NCI-H1048 (cell line): ENCODE data around the gene MIEN1.
"Not testable (repeated sequence)": the region's sequence is repeated elsewhere in the genome, so short reads cannot be mapped to it uniquely, and the experiment has no call there.

ENCODE experiments used
- DNase-seq: peaks from one replicate; lab custom pipeline; 2025; lab: John Stamatoyannopoulos, UW

Gene MIEN1, protein sequence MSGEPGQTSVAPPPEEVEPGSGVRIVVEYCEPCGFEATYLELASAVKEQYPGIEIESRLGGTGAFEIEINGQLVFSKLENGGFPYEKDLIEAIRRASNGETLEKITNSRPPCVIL

GRCh38 chr17:39730095-39730921, at the start of gene MIEN1:
TSS of gene MIEN1 (minus strand) at chr17:39730532. CDS start at chr17:39730495, 37 bp downstream.
- no peak for DNase-seq

DNA sequence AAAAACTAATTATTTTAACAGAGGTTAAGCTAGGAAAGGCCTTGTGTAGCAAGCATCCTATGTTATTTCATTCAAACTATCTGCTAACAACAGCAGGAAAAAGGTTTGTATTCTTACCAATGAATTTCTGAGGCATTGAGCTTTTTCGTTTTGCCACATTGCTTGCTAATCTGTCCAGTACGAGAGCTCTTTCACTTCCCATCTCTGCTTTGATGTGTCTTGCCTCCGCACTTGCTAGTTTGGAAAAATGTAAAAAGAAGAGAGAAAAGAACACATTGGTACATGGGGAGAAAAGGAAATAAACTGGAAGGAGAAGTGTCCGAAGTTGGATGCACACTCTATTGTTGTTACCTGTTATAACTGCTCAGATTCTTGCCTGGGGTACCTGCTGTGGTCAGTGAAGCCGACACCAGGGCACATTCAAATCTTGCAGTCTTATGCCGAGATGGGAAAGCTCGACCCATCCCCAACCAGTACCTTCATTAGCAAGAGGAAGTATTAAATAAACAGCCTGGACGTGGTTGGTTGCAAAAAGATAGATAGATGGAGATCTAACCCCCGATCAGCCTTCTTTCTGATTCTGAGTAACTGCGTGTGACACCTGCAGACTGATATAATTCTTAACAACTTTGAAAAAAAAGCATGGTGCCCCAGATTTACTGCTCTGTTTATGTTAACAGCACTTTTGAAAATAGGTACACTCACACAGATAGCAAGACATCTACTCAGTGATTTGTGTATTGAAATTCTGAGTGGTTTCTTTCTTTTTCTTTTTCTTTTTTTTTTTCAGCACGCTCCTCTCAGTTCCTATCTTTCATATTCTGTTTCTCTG, 47.4 kb upstream of the MIEN1 start:
- no peak for DNase-seq

DNA sequence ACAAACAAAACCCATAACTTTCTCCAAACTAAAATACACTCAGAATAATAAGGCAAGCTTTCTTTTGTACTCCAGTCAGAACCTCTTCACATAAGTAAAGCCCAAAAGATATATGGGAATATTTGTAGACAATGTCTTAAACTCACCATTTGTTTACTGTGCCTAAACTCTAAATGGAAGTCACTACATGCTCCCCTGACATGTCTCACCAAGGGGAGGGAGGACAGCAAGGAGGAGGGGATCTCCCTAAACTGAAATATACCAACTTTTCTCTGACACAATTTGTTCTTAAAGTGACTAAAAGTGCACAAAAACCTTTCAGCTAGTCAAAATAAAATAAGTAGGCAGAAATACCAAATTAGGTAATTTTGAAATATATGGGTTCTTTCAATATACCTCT, 45.9 kb upstream of the MIEN1 start:
- no peak for DNase-seq

DNA sequence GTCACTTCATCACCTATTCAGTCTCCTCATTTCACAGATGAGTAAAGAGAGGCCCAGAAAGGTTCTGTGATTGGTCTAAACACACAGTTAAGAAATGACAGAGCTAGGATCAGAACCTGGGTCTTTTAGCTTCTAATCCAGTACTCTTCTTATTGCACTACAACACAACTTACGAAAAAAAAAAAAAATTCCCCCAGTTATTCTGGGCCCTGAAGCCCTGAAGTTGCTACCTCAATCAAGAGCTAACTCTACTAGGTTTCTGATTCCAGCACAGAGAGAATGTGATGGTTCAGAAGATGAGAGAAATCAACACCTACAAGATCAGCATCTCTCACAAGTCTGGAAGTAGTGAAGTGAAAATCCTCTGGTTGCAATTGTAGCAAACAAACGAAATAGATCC, 44.7 kb upstream of the MIEN1 start:
- no peak for DNase-seq

DNA sequence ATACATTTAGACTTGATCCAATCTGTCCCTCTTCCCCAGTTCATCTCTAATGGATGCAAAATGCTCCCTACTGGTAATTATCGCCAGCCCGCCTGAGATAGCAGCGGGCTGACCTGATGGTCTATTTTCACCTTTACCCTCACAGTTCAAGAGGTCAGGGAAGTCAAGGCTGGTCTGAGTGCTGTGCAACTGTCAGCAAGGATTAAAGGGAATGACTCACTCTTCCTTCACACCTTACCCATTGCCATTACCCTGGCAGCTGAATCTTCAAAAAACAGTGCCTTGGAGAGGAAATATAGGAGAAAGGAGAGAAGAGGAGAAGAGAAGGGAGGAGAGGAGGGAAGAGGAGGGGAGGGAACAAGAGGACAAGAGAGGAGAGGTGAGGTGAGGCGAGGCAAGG, 43.7 kb upstream of the MIEN1 start:
- no peak for DNase-seq

DNA sequence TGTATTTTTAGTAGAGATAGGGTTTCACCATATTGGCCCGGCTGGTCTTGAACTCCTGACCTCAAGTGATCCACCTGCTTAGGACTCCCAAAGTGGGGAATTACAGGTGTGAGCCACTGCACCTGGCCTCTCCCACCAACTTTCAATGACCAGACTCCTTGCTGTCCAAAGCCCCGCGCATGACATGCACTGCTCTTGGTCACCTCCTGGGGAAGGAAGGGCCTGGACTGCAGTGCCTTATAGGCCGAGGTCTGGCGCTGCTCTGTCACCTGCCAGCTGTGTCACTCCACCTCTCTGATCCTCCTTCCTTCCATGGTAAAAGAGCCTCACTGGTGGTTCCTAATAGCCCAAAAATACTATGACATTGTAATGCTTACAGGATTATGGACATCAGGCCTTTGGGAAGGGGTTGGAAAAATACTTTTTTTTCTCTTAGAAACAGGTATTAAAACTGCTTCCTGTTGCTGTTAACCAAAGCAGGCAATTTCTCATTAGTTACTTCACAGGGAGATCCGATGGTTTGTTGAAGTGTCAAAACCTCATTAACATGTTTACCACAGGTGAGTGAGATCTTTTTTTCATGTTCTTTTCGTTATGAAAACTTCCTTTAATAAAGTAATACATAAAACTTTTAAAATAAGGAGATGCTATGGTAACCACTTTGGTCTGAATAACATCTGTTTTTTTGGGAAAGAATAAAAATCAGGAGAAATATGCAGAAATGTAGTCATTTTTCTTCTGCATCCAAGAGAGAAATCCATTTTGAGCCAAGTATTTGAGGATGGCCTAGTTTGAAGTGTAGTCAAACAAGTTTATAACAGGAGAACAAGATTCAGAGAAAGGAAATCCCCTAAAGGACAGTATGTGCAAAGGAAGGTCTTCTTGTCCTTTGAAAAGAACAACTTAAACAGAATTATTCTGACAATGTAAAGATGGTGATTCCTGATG, 42.9 kb upstream of the MIEN1 start:
- DNase-seq = no peak

DNA sequence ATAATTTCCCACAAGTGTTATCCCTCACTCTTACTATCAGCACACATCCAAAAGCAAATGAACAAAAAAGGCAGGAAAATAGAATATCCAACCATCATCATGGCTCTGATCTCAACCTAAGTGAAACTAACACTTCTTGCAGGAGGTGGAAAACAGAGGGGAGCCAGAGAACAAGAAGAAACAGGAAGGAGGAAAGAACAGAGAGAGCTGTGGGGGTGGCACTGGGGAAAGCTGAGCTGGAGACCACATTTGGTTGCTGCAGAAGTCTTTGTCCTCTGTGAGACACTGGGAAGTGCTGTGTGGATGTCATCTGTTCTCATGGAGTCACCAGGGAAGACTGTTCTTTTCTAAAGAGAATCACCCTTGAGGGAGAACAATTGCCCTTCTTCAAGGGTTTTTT, 42.1 kb upstream of the MIEN1 start:
- no peak for DNase-seq

DNA sequence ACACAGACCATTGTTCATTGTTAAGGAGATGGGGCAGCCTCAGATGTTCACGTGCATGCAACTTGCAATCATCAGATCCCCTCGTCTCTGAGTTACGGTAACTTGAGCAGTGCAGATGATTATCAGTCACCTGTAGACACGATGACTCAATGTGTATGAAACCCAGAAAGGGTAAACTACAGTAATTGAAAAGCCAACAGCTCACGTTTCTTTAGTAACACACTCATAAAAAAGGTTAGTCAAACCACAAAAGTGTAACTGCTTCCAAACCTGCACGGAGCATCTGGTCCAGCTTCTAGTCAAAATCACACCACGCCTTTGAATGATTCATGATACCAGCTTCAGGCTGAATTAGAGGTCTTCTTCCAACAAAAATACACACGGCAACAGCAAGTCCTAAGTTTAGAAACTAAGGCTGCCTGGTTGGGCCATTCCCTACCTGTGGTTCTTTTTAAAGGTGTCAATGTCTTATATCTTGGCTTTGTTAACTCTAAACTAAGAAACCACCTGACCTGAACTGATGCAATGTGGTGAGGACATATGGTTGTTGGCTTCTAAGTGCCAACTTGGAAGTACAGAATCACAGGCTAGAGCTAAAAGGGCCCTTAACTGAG, 39.7 kb upstream of the MIEN1 start:
- no peak for DNase-seq

GRCh38 chr17:39767147-39767546, 36.8 kb upstream of the MIEN1 start:
- DNase-seq = no peak

- no peak for DNase-seq
Measured at GRCh38 chr17:39765766-39766165, 35.4 kb upstream of the MIEN1 start.

DNA sequence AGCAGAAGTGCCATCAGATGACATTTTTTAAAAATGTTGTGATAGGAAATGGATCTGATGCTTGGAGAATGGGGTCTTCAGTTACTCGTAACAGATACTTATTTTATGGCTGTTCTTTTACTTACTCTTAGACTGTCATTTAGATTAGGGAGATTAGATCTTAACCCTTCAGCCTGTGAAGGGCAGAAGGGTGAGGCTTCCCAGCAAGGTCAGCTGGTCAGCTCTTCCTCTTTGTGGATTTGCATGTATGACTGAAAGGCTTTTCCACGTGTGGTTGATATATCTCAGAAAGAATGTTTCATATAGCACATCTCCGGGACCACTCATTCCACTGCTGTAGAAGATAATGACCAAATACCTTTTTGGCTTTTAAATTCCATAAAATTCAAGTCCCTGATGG, 34.8 kb upstream of the MIEN1 start:
- no peak for DNase-seq

- not testable (repeated sequence) for DNase-seq
Measured at GRCh38 chr17:39764171-39764570, 33.8 kb upstream of the MIEN1 start.

DNA sequence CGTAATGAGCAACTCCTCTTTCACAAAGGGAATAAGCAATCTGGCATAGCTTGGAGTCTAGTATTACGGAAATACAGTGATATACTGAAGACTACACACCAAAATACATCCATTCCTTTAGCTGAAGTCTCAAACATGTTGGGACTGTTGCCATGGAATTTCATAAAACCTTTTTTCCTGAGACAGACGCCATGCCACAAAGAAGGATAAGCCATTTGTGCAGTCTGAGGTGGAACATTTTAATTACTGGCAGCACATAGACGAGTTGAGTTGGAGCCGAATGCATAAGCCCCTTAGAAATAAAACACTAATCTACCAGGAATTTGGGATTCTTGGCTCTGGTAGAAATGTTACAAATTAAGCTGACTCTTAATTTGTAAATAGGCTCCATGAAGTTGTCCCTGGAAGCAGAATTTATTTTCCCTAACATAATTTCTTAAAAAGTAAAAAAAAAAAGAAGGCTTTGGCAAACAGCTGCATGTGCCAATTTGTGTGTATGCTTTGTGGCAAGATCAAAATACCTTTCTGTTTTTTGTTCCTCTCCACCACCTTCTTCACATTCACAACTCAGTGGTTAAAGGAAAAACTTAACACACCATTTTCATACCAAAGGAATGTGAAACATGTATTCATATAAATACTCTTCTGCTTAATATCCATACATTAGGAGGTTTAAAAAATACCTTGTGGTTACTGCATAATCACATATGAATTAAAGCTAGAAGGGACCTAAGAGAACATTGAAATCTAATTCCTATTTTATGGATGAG, 32.9 kb upstream of the MIEN1 start:
- no peak for DNase-seq

GRCh38 chr17:39761861-39762496, 31.6 kb upstream of the MIEN1 start:
- no peak for DNase-seq

GRCh38 chr17:39759204-39759603, 28.9 kb upstream of the MIEN1 start:
- DNase-seq = no peak

GRCh38 chr17:39757931-39758873, 27.9 kb upstream of the MIEN1 start:
- no peak for DNase-seq

DNA sequence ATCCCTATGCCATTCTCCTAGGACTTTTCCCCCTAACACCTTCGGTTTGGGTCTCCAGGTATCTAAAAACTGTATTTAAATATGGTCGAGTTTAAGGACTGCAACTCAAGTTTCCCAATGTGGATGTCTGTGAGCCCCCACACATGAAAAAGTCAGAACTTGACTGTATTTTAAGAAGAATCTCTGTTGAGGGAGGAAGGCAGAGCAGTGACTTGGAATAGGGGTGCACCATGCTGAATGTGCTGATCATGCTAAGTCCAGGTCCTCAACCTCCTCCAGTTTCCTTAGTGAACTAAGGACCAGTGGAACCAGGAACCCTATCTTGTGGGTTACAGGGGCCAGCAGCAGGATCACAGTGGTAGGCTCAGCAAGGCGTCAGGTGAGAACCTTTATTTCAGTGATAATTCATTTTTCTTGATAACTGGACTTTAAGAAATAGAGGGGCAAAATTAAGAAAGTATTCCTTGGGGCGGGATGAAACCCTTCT, 26.9 kb upstream of the MIEN1 start:
- DNase-seq = no peak

GRCh38 chr17:39756380-39757079, 26.2 kb upstream of the MIEN1 start:
- DNase-seq = no peak
